ENCODE data around the gene CD244.
"Not testable (repeated sequence)": the region's sequence is repeated elsewhere in the genome, so short reads cannot be mapped to it uniquely, and the experiment has no call there.

CD244 gene

DNA sequence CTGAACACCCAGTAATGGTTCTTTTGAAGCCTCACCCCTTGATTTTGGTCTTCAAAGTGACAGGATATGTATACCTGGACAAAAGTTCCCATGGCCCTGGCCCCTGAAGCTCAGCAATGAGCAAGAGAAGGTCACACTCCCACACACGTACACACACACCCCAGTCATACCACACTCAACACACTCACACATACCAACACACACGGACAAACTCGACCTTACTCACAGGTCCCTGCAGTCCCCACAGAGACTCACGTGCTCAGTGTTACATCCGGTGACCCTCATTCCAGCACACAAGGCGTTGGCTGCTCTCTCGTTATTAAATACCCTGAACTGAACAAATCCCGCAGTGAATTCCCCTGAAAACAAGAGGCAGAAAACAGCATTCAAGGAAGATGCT is 16.4 kb upstream of the CD244 start:
- no peaks in the 10 kb centered on the region for H3K36me3 ChIP-seq (ENCODE audit: control insufficient read depth in 1 of 2, insufficient read depth in 2 of 2, low read depth in 1 of 2, low read length in 2 of 2)
- H2BK5ac ChIP-seq (ENCODE audit: low read depth, low read length, poor library complexity, severe bottlenecking): no peak overlapping the region
- 57% methylated on average over 8 of the region's 8 CpGs for WGBS
- H3K4me3 ChIP-seq (ENCODE audit: insufficient read depth in 1 of 2, low read depth in 1 of 2, low read length in 2 of 2): no peak overlapping the region
- H3K4me1 ChIP-seq (ENCODE audit: control insufficient read depth, insufficient read depth, low read depth, low read length): no peaks in the 10 kb centered on the region
- no peak overlapping the region for H3K9ac ChIP-seq (ENCODE audit: low read length)
- no peak overlapping the region for H3K18ac ChIP-seq (ENCODE audit: low read depth in 1 of 2, low read length in 2 of 2)
- H3K14ac ChIP-seq (ENCODE audit: low read length in 2 of 2): no peak overlapping the region
- H2BK12ac ChIP-seq (ENCODE audit: low read length in 2 of 2): no peak overlapping the region
- H4K8ac ChIP-seq (ENCODE audit: low read length): no peak overlapping the region
- no peak overlapping the region for H3K27ac ChIP-seq (ENCODE audit: low read length, poor library complexity, severe bottlenecking)
- no peak overlapping the region for H2AK5ac ChIP-seq (ENCODE audit: low read length, severe bottlenecking)
- DNase-seq: no peak
- H2BK15ac ChIP-seq (ENCODE audit: low read depth, poor library complexity, severe bottlenecking): no peak overlapping the region
- no peak overlapping the region for H3K4me2 ChIP-seq (ENCODE audit: low read length, poor library complexity, severe bottlenecking)
- H2BK120ac ChIP-seq (ENCODE audit: low read depth, low read length): no peak overlapping the region
- H3K79me1 ChIP-seq (replicated peaks; ENCODE audit: low read length, poor library complexity, severe bottlenecking): no peaks in the 10 kb centered on the region
- H4K91ac ChIP-seq (ENCODE audit: low read length): no peak overlapping the region
- no peak overlapping the region for H3K23ac ChIP-seq (ENCODE audit: low read length in 2 of 2)
- H3K27me3 ChIP-seq (ENCODE audit: control insufficient read depth in 1 of 2, insufficient read depth in 1 of 2, low read length in 2 of 2): no peaks in the 10 kb centered on the region
- H3K9me3 ChIP-seq (ENCODE audit: control insufficient read depth, low read length): no peaks in the 10 kb centered on the region
- no peak overlapping the region for H3K4ac ChIP-seq (ENCODE audit: low read depth in 1 of 2, low read length in 2 of 2)
- H2AFZ ChIP-seq (ENCODE audit: low read depth, low read length): no peak overlapping the region

DNA sequence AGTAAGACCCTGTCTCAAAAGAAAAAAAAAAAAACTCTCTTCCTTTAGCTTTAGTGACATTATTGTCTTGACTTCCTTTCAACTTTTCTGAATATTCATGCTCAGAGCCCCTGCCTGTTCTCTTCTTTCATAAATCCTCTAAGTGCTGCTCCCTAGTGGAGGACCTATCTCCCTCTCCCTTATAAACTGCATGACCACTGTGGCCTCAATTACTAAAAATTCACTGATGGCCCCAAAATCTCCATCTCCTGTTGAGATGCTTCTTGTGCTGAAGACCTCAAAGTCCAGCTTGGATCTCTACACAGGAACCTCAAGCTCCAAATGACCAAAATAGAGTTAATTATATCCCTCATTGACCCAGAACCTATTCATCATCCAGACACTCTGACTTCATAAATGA is 14.5 kb upstream of the CD244 start:
- no peak overlapping the region for H2BK15ac ChIP-seq (ENCODE audit: low read depth, poor library complexity, severe bottlenecking)
- H3K9ac ChIP-seq (ENCODE audit: low read length): no peak overlapping the region
- no peak overlapping the region for H4K8ac ChIP-seq (ENCODE audit: low read length)
- no peaks in the 10 kb centered on the region for H3K79me1 ChIP-seq (replicated peaks; ENCODE audit: low read length, poor library complexity, severe bottlenecking)
- no peak overlapping the region for H2BK5ac ChIP-seq (ENCODE audit: low read depth, low read length, poor library complexity, severe bottlenecking)
- H4K91ac ChIP-seq (ENCODE audit: low read length): no peak overlapping the region
- H3K27ac ChIP-seq (ENCODE audit: low read length, poor library complexity, severe bottlenecking): no peak overlapping the region
- H3K9me3 ChIP-seq (ENCODE audit: control insufficient read depth, low read length): no peaks in the 10 kb centered on the region
- DNase-seq: no peak
- H3K27me3 ChIP-seq (ENCODE audit: control insufficient read depth in 1 of 2, insufficient read depth in 1 of 2, low read length in 2 of 2): no peaks in the 10 kb centered on the region
- no peak overlapping the region for H2AFZ ChIP-seq (ENCODE audit: low read depth, low read length)
- no peak overlapping the region for H2BK120ac ChIP-seq (ENCODE audit: low read depth, low read length)
- no peak overlapping the region for H3K14ac ChIP-seq (ENCODE audit: low read length in 2 of 2)
- no peak overlapping the region for H3K4me2 ChIP-seq (ENCODE audit: low read length, poor library complexity, severe bottlenecking)
- no peak overlapping the region for H3K18ac ChIP-seq (ENCODE audit: low read depth in 1 of 2, low read length in 2 of 2)
- H3K4ac ChIP-seq (ENCODE audit: low read depth in 1 of 2, low read length in 2 of 2): no peak overlapping the region
- H2AK5ac ChIP-seq (ENCODE audit: low read length, severe bottlenecking): no peak overlapping the region
- H3K36me3 ChIP-seq (ENCODE audit: control insufficient read depth in 1 of 2, insufficient read depth in 2 of 2, low read depth in 1 of 2, low read length in 2 of 2): no peaks in the 10 kb centered on the region
- no peak overlapping the region for H2BK12ac ChIP-seq (ENCODE audit: low read length in 2 of 2)
- H3K4me3 ChIP-seq (ENCODE audit: insufficient read depth in 1 of 2, low read depth in 1 of 2, low read length in 2 of 2): no peak overlapping the region
- H3K4me1 ChIP-seq (ENCODE audit: control insufficient read depth, insufficient read depth, low read depth, low read length): no peaks in the 10 kb centered on the region
- H3K23ac ChIP-seq (ENCODE audit: low read length in 2 of 2): no peak overlapping the region

DNA sequence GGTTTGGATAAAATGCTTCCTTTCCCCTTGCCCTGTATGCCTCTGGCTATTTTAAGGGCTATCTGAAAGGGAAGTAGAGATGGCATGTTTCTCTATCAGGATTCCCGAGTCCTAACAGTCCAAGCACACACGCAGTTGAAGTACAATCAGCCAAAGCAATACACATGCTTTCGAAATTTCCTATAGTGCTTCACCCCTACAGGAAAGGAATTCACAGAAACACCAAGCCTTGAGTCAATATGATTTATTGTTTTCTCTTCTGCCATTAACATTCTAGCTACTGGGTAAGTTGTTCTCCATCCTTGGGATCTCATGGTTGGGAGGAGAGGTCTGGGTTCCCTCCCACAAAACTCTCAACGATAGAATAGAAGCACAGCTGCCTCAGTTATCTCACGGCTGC is 13.6 kb upstream of the CD244 start:
- Histone ChIP-seq H2BK15ac (ENCODE audit: low read depth, poor library complexity, severe bottlenecking) (no peak overlapping the region), H3K9me3 (ENCODE audit: control insufficient read depth, low read length) (no peaks in the 10 kb centered on the region), H2BK12ac (ENCODE audit: low read length in 2 of 2) (no peak overlapping the region), H3K36me3 (ENCODE audit: control insufficient read depth in 1 of 2, insufficient read depth in 2 of 2, low read depth in 1 of 2, low read length in 2 of 2) (no peaks in the 10 kb centered on the region), H3K9ac (ENCODE audit: low read length) (no peak overlapping the region), H3K18ac (ENCODE audit: low read depth in 1 of 2, low read length in 2 of 2) (no peak overlapping the region), H4K8ac (ENCODE audit: low read length) (no peak overlapping the region), H3K4me3 (ENCODE audit: insufficient read depth in 1 of 2, low read depth in 1 of 2, low read length in 2 of 2) (no peak overlapping the region), H2AFZ (ENCODE audit: low read depth, low read length) (no peak overlapping the region), H2AK5ac (ENCODE audit: low read length, severe bottlenecking) (no peak overlapping the region), H3K23ac (ENCODE audit: low read length in 2 of 2) (no peak overlapping the region), H3K4me2 (ENCODE audit: low read length, poor library complexity, severe bottlenecking) (no peak overlapping the region), H2BK120ac (ENCODE audit: low read depth, low read length) (no peak overlapping the region), H3K79me1 (replicated peaks; ENCODE audit: low read length, poor library complexity, severe bottlenecking) (no peaks in the 10 kb centered on the region), H2BK5ac (ENCODE audit: low read depth, low read length, poor library complexity, severe bottlenecking) (no peak overlapping the region), H4K91ac (ENCODE audit: low read length) (no peak overlapping the region), H3K4ac (ENCODE audit: low read depth in 1 of 2, low read length in 2 of 2) (no peak overlapping the region), H3K27ac (ENCODE audit: low read length, poor library complexity, severe bottlenecking) (no peak overlapping the region), H3K4me1 (ENCODE audit: control insufficient read depth, insufficient read depth, low read depth, low read length) (no peaks in the 10 kb centered on the region), H3K14ac (ENCODE audit: low read length in 2 of 2) (no peak overlapping the region), H3K27me3 (ENCODE audit: control insufficient read depth in 1 of 2, insufficient read depth in 1 of 2, low read length in 2 of 2) (no peaks in the 10 kb centered on the region)
- no peak for DNase-seq
- 69% methylated on average over 5 of the region's 5 CpGs for WGBS

DNA sequence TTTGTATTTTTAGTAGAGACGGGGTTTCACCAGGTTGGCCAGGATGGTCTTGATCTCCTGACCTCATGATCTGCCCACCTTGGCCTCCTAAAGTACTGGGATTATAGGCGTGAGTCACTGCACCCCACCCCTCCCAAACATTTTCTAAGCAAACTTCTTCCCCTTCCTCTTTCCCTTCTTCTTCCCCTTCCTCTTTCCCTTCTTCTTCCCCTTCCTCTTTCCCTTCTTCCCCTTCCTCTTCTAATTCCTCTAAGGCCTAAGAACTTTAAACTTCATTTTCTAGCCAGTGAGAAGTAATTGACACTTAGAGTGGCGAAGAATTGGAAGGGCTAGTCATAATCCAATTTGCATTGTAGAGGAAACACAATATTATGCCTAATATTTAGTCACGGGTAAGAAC is 12.9 kb upstream of the CD244 start:
- H2AK5ac ChIP-seq (ENCODE audit: low read length, severe bottlenecking); H3K4ac ChIP-seq (ENCODE audit: low read depth in 1 of 2, low read length in 2 of 2); H3K27ac ChIP-seq (ENCODE audit: low read length, poor library complexity, severe bottlenecking); H3K36me3 ChIP-seq (ENCODE audit: control insufficient read depth in 1 of 2, insufficient read depth in 2 of 2, low read depth in 1 of 2, low read length in 2 of 2); H3K23ac ChIP-seq (ENCODE audit: low read length in 2 of 2); H2BK12ac ChIP-seq (ENCODE audit: low read length in 2 of 2); H3K9me3 ChIP-seq (ENCODE audit: control insufficient read depth, low read length); H3K27me3 ChIP-seq (ENCODE audit: control insufficient read depth in 1 of 2, insufficient read depth in 1 of 2, low read length in 2 of 2); H3K79me1 ChIP-seq (replicated peaks; ENCODE audit: low read length, poor library complexity, severe bottlenecking); H3K4me1 ChIP-seq (ENCODE audit: control insufficient read depth, insufficient read depth, low read depth, low read length); H3K9ac ChIP-seq (ENCODE audit: low read length); H2BK120ac ChIP-seq (ENCODE audit: low read depth, low read length); H4K8ac ChIP-seq (ENCODE audit: low read length); H3K14ac ChIP-seq (ENCODE audit: low read length in 2 of 2); DNase-seq; H2AFZ ChIP-seq (ENCODE audit: low read depth, low read length); H3K4me2 ChIP-seq (ENCODE audit: low read length, poor library complexity, severe bottlenecking); H3K4me3 ChIP-seq (ENCODE audit: insufficient read depth in 1 of 2, low read depth in 1 of 2, low read length in 2 of 2); H2BK5ac ChIP-seq (ENCODE audit: low read depth, low read length, poor library complexity, severe bottlenecking); H3K18ac ChIP-seq (ENCODE audit: low read depth in 1 of 2, low read length in 2 of 2); H4K91ac ChIP-seq (ENCODE audit: low read length); H2BK15ac ChIP-seq (ENCODE audit: low read depth, poor library complexity, severe bottlenecking): not testable (repeated sequence)
- WGBS: 61% methylated on average over 4 of the region's 4 CpGs

Data from mesenchymal stem cell (in vitro differentiated cells and primary cell).